Activated T-helper 2 cell treated with anti-CD3 and anti-CD28 coated beads, Interferon-gamma antibody, Interleukin-2, Interleukin-4, amounts not matched to agents 10 μg/mL and 5 μg/mL and 100 μg/mL, durations not matched to agents 14 hours and 24 hours and 36 hours (primary cell): ENCODE measurements around the gene ATP1B1. TPM values are rescaled to one million over a fixed set of nuclear protein-coding genes. Genes with fewer than 3 reads are reported as not detected.

Experiments used
- DNase-seq: peaks from one replicate; pipeline ENCODE4 v3.0.0; 2021; ENCODE audit warnings: low spot score
- H3K27ac Mint-ChIP-seq: one replicate; pipeline ENCODE4 v1.8.0; 2021; ENCODE audit warnings: mixed read lengths
- H3K27me3 Mint-ChIP-seq: one replicate; pipeline ENCODE4 v1.8.0; 2021; ENCODE audit warnings: low read depth, mixed read lengths
- H3K36me3 Mint-ChIP-seq: one replicate; pipeline ENCODE4 v1.8.0; 2021; ENCODE audit warnings: low read depth, mixed read lengths
- H3K4me1 Mint-ChIP-seq: one replicate; pipeline ENCODE4 v1.8.0; 2021; ENCODE audit warnings: low read depth, mixed read lengths
- H3K4me3 Mint-ChIP-seq: one replicate; pipeline ENCODE4 v1.8.0; 2021; ENCODE audit warnings: low read depth, mild to moderate bottlenecking, moderate library complexity, mixed read lengths
- H3K9me3 Mint-ChIP-seq: one replicate; pipeline ENCODE4 v1.8.0; 2021; ENCODE audit warnings: mixed read lengths
- intact Hi-C: fragments of 100-400 bp; cut with micrococcal nuclease; formaldehyde crosslinking; loops from one replicate; pipeline ENCODE4 v1.15.1; 2023
- total RNA-seq: library from RNA; stranded (reverse); gene quantifications from 2 replicates; pipeline ENCODE4 v1.2.3, GENCODE V29; 2022

Gene ATP1B1
- total RNA-seq, 1 donor from 2014 or later: 13.5 TPM

DNA sequence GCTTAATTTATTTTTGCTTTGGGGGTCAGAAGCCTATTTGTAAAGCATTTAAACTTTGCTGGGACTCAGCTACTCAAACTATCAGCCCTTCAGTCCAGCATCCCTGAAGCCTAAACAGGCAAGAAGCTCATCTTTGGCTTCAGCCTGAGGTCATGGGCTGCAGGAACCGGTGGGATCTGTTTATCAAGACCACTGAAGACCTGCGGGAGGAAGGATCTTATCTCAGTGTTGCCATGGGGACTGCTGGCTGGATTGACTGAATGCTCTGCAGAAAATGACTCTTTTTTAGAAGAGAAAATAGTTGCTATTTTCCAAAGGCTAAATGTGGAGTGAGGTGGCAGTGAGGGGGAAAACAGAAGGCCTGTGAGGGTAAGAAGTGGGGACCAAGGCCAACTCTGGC, 20.6 kb upstream of the ATP1B1 start:
- Mint-ChIP-seq H3K4me3 (no peak overlapping the region), H3K27ac (no peak overlapping the region), H3K4me1 (peaks cover 8% of the 10 kb centered on the region), H3K36me3 (no peaks in the 10 kb centered on the region), H3K27me3 (no peaks in the 10 kb centered on the region), H3K9me3 (no peaks in the 10 kb centered on the region)
- DNase-seq: no peak
- intact Hi-C loops: no loop called here

GRCh38 chr1:169086603-169087455, 19.7 kb upstream of the ATP1B1 start:
- intact Hi-C loops: no loop called here
- Mint-ChIP-seq H3K36me3 (no peaks in the 10 kb centered on the region), H3K4me3 (no peak overlapping the region)

GRCh38 chr1:169087876-169088275, 18.6 kb upstream of the ATP1B1 start:
- Mint-ChIP-seq H3K9me3 (no peaks in the 10 kb centered on the region), H3K4me1 (peaks cover 8% of the 10 kb centered on the region), H3K27ac (no peak overlapping the region), H3K36me3 (no peaks in the 10 kb centered on the region), H3K4me3 (no peak overlapping the region), H3K27me3 (peaks cover 3% of the 10 kb centered on the region)
- no peak for DNase-seq
- intact Hi-C loops: no loop called here

More at GRCh38 chr1:169086603-169087455, 19.7 kb upstream of the ATP1B1 start:
- Mint-ChIP-seq H3K27ac (no peak overlapping the region), H3K27me3 (peaks cover 3% of the 10 kb centered on the region), H3K4me1 (peaks cover 8% of the 10 kb centered on the region), H3K9me3 (no peaks in the 10 kb centered on the region)
- no peak for DNase-seq

GRCh38 chr1:169089776-169090175, 16.7 kb upstream of the ATP1B1 start:
- H3K27ac Mint-ChIP-seq: no peak overlapping the region
- H3K4me1 Mint-ChIP-seq: peaks cover 8% of the 10 kb centered on the region
- no peaks in the 10 kb centered on the region for H3K36me3 Mint-ChIP-seq
- H3K27me3 Mint-ChIP-seq: peaks cover 6% of the 10 kb centered on the region
- no peaks in the 10 kb centered on the region for H3K9me3 Mint-ChIP-seq
- intact Hi-C loops: loop anchor here (1.0 to 10.0 kb wide), 4 partner anchors 17 to 625 kb away; partner anchors contain the start of gene ATP1B1
- DNase-seq: no peak
- H3K4me3 Mint-ChIP-seq: no peak overlapping the region

GRCh38 chr1:169090308-169090899, 16.1 kb upstream of the ATP1B1 start:
- intact Hi-C loops: loop anchor here (1.0 to 10.0 kb wide), 4 partner anchors 16 to 626 kb away; partner anchors contain the start of gene ATP1B1
- no peak overlapping the region for H3K27ac Mint-ChIP-seq
- H3K27me3 Mint-ChIP-seq: peaks cover 6% of the 10 kb centered on the region
- no peaks in the 10 kb centered on the region for H3K9me3 Mint-ChIP-seq
- no peak overlapping the region for H3K4me3 Mint-ChIP-seq
- no peak for DNase-seq
- H3K36me3 Mint-ChIP-seq: no peaks in the 10 kb centered on the region
- peaks cover 8% of the 10 kb centered on the region for H3K4me1 Mint-ChIP-seq

DNA sequence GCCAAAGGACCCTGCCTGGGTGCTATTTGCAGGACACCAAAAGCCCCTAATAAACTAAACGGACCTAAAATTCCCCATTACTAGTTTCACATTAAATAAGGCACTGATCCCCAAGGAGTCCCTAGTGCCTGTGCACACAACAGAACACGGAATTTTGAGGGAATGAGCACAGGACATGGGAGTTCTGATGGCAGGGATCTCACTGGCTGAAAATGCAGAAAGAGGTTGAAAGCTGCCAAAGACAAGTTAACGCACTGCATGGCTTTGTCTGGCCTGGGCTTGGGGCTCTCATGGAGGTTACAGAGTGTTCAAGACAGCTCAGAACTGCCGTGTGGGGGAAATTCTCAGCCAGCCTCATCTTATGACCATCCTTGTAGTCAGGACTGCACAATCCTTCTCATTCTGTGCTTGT, 15.6 kb upstream of the ATP1B1 start:
- intact Hi-C loops: loop anchor here (1.0 to 10.0 kb wide), 4 partner anchors 15 to 626 kb away; partner anchors contain the start of gene ATP1B1
- DNase-seq: no peak
- Mint-ChIP-seq H3K27ac (no peak overlapping the region), H3K9me3 (no peaks in the 10 kb centered on the region), H3K4me3 (no peak overlapping the region), H3K36me3 (no peaks in the 10 kb centered on the region), H3K27me3 (peaks cover 8% of the 10 kb centered on the region), H3K4me1 (peaks cover 8% of the 10 kb centered on the region)

DNA sequence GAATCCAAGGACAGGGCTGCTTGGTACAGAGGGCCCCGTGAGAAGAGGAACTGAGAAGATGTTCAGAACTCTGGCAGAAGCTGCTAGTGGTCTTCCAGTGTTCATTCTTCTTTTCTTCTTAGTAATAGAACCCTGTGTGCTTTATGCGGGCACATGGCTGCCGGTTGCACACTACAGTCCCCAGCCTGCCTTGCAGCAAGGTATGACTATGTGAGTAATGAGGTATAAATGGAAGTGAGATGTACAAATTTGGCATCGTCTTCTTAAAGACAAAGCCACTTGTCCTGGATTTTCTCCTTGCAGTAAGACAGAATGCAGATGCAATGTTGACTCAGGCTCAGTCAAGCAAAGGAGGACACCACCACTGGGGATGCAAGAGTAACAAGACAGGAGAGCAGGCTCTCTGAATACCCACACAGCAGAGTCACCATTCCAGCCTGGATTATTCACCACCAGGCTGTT, 15.0 kb upstream of the ATP1B1 start:
- peaks cover 9% of the 10 kb centered on the region for H3K27me3 Mint-ChIP-seq
- H3K9me3 Mint-ChIP-seq: no peaks in the 10 kb centered on the region
- no peak overlapping the region for H3K27ac Mint-ChIP-seq
- intact Hi-C loops: loop anchor here (2.0 to 10.0 kb wide), 2 partner anchors 43 to 627 kb away; no protein-coding TSS in a partner anchor
- no peaks in the 10 kb centered on the region for H3K36me3 Mint-ChIP-seq
- H3K4me1 Mint-ChIP-seq: peaks cover 8% of the 10 kb centered on the region
- no peak for DNase-seq
- no peak overlapping the region for H3K4me3 Mint-ChIP-seq

DNA sequence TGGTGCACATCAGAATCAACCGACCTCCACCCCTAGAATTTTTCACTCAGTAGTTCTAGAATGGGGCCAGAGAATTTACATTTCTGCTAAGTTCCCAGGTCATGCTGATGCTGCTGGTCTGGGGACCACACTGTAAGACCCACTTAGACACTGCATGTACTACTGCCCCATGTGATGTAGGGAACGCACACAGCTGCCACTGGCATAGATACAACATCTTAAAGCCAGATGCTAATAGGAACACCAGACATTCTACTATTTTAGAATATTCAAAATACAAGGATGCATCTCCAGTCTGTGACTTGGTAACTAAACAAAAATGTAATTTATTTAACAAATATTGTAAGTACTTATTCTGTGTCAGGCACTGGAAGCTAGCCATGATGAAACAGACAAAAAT, 14.1 kb upstream of the ATP1B1 start:
- no peak overlapping the region for H3K27ac Mint-ChIP-seq
- peaks cover 8% of the 10 kb centered on the region for H3K4me1 Mint-ChIP-seq
- no peak for DNase-seq
- peaks cover 13% of the 10 kb centered on the region for H3K27me3 Mint-ChIP-seq
- no peaks in the 10 kb centered on the region for H3K36me3 Mint-ChIP-seq
- H3K9me3 Mint-ChIP-seq: no peaks in the 10 kb centered on the region
- intact Hi-C loops: loop anchor here (10.0 kb wide), 1 partner anchor 628 kb away; no protein-coding TSS in a partner anchor
- no peak overlapping the region for H3K4me3 Mint-ChIP-seq

- H3K4me3 Mint-ChIP-seq: no peak overlapping the region
- no peaks in the 10 kb centered on the region for H3K36me3 Mint-ChIP-seq
- no peak overlapping the region for H3K27ac Mint-ChIP-seq
- intact Hi-C loops: loop anchor here (10.0 kb wide), 1 partner anchor 630 kb away; no protein-coding TSS in a partner anchor
- DNase-seq: no peak
- no peaks in the 10 kb centered on the region for H3K9me3 Mint-ChIP-seq
- H3K4me1 Mint-ChIP-seq: peaks cover 8% of the 10 kb centered on the region
- peaks cover 14% of the 10 kb centered on the region for H3K27me3 Mint-ChIP-seq
Observed at GRCh38 chr1:169094897-169095569, 11.5 kb upstream of the ATP1B1 start.

DNA sequence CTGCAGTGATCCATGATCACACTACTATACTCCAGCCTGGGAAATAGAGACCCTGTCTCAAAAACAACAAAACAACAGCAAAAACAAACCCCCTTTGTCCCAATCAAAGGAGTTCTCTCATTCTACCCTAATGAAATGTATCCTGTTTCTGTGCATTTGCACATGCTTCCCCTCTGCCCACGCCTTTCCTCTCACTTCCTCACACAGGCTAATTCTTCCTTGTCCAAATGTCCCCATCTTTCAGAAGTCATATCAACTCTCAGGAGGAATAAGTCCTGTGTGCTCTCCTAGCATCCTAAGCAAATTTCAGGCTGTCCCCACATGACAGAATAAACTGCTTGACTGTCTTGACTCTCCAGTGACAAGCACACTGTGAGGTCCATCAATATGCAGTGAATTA, 8.1 kb upstream of the ATP1B1 start:
- Mint-ChIP-seq H3K9me3 (no peaks in the 10 kb centered on the region), H3K36me3 (no peaks in the 10 kb centered on the region), H3K4me3 (no peak overlapping the region), H3K27ac (no peak overlapping the region), H3K27me3 (peaks cover 21% of the 10 kb centered on the region), H3K4me1 (peaks cover 1% of the 10 kb centered on the region)
- no peak for DNase-seq
- intact Hi-C loops: loop anchor here (10.0 kb wide), 1 partner anchor 634 kb away; no protein-coding TSS in a partner anchor

GRCh38 chr1:169099561-169099960, 6.9 kb upstream of the ATP1B1 start:
- no peak for DNase-seq
- Mint-ChIP-seq H3K27ac (no peak overlapping the region), H3K36me3 (no peaks in the 10 kb centered on the region), H3K4me3 (no peak overlapping the region), H3K4me1 (peaks cover 1% of the 10 kb centered on the region), H3K9me3 (no peaks in the 10 kb centered on the region), H3K27me3 (peaks cover 20% of the 10 kb centered on the region)
- intact Hi-C loops: loop anchor here (10.0 kb wide), 1 partner anchor 635 kb away; no protein-coding TSS in a partner anchor

- Mint-ChIP-seq H3K9me3 (no peaks in the 10 kb centered on the region), H3K27ac (no peak overlapping the region), H3K36me3 (no peaks in the 10 kb centered on the region), H3K4me3 (no peak overlapping the region), H3K27me3 (peaks cover 26% of the 10 kb centered on the region), H3K4me1 (peaks cover 4% of the 10 kb centered on the region)
- intact Hi-C loops: loop anchor here (10.0 kb wide), 4 partner anchors 275 to 865 kb away; no protein-coding TSS in a partner anchor
- no peak for DNase-seq
Observed at GRCh38 chr1:169100208-169100607, 6.3 kb upstream of the ATP1B1 start.
